Stimulated activated effector memory CD8-positive, alpha-beta T cell treated with anti-CD3 and anti-CD28 coated beads, Interleukin-12 subunit alpha, Interleukin-12 subunit beta, amount 100 ng/mL, for 72 hours (primary cell): Measurements from ENCODE around the gene HAGHL.

Source experiments
- ATAC-seq: fragments of 150-1000 bp; cut with Tn5 transposase; 2 replicates; pipeline ENCODE4 v1.10.0; 2021
- DNase-seq, 2 donors: peaks; one replicate each; pipeline ENCODE4 v3.0.0; 2021 to 2022; ENCODE audit warnings: low spot score in 2 of 2
- H3K27ac Mint-ChIP-seq: one replicate; pipeline ENCODE4 v1.8.0; 2022; ENCODE audit warnings: mild to moderate bottlenecking, mixed read lengths
- H3K36me3 Mint-ChIP-seq: one replicate; pipeline ENCODE4 v1.8.0; 2022; ENCODE audit warnings: mild to moderate bottlenecking, mixed read lengths
- H3K4me1 Mint-ChIP-seq: one replicate; pipeline ENCODE4 v1.8.0; 2022; ENCODE audit warnings: mixed read lengths
- H3K4me3 Mint-ChIP-seq: one replicate; pipeline ENCODE4 v1.8.0; 2022; ENCODE audit warnings: mild to moderate bottlenecking, mixed read lengths
- H3K9me3 Mint-ChIP-seq: one replicate; pipeline ENCODE4 v1.8.0; 2022; ENCODE audit warnings: mixed read lengths

HAGHL gene

GRCh38 chr16:760545-761343, 33.8 kb downstream of the HAGHL start, which contains the start of gene MSLN:
TSS of gene MSLN (plus strand) at chr16:760734. CDS start at chr16:762681, 1,947 bp downstream.
- Mint-ChIP-seq H3K36me3 (no peaks in the 10 kb centered on the region), H3K9me3 (no peaks in the 10 kb centered on the region), H3K27ac (no peak within 1 kb of the TSS), H3K4me1 (no peaks in the 10 kb centered on the region), H3K4me3 (no peak within 1 kb of the TSS)
- no peak for DNase-seq
- no peak for ATAC-seq

- DNase-seq: no peak
- no peak overlapping the region for H3K27ac Mint-ChIP-seq
- H3K4me3 Mint-ChIP-seq: no peak overlapping the region
- H3K9me3 Mint-ChIP-seq: no peaks in the 10 kb centered on the region
- no peaks in the 10 kb centered on the region for H3K4me1 Mint-ChIP-seq
- H3K36me3 Mint-ChIP-seq: no peaks in the 10 kb centered on the region
- no peak for ATAC-seq
These were observed 35.0 kb downstream of the HAGHL start for GRCh38 chr16:761625-762513.

DNA sequence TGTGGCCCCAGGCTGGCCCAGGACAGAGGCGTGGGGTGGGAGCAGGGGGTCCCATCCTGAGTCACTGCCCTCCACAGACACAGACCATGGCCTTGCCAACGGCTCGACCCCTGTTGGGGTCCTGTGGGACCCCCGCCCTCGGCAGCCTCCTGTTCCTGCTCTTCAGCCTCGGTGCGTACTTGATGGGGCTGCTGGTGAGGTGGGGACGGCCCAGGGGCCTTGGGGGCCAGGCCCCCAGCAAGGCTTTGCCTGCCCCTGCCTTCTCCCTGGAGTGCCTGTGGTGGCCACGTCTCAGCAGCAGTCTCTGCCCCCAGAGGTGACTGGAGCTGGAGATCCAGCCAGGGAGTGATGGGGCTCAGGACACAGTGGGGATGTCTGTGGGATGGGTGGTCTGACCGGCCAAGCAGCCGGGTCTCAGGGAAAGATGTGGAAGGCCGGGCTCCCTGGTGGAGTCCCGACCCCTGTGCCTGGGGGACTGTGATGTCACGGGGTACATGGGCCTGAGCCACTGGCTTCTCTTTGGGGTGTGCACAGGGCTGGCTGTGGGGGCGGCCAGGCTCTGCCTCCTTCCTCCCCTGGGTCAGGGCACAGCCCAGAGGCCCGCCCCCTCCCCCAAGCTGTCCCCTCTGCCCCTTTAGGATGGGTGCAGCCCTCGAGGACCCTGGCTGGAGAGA, 35.8 kb downstream of the HAGHL start:
- Mint-ChIP-seq H3K36me3 (no peaks in the 10 kb centered on the region), H3K27ac (no peak overlapping the region), H3K9me3 (no peaks in the 10 kb centered on the region), H3K4me3 (no peak overlapping the region), H3K4me1 (no peaks in the 10 kb centered on the region)
- ATAC-seq: peak; percentile 4
- DNase-seq: no peak

DNA sequence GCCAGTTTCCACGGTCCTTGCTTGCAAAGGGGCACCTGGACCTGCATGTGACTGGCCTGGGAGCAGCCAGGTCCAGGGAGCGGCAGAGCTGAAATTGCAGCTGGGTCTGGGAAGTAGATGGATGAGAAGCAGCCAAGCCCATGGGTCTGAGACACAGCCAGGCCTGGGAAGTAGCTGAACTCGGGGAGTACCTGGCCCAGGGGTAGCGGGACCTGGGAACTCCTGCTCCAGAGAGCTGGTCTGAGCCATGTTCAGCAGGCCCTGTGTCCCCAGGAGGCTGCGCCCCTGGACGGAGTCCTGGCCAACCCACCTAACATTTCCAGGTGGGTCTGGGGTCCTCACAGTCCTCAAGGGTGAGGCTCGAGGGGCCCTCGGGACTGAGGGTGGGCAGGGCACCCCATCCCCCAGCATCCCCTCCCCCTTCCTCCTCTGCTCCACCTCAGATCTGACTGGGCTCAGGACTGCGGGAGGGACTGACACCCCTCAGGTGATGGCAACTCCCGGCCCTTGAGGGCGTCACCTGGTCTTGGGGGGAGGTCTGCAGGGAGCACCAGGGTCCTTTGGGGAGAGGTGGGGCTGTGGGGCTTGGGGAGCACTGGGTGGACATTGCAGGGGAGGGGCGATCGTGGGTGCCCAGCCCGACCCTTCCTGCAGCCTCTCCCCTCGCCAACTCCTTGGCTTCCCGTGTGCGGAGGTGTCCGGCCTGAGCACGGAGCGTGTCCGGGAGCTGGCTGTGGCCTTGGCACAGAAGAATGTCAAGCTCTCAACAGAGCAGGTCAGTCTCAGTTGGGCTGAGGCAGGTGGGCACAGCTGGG, 36.7 kb downstream of the HAGHL start:
- H3K9me3 Mint-ChIP-seq: no peaks in the 10 kb centered on the region
- H3K27ac Mint-ChIP-seq: no peak overlapping the region
- H3K4me1 Mint-ChIP-seq: no peaks in the 10 kb centered on the region
- H3K4me3 Mint-ChIP-seq: no peak overlapping the region
- ATAC-seq (no peak), DNase-seq (no peak)
- H3K36me3 Mint-ChIP-seq: no peaks in the 10 kb centered on the region

DNA sequence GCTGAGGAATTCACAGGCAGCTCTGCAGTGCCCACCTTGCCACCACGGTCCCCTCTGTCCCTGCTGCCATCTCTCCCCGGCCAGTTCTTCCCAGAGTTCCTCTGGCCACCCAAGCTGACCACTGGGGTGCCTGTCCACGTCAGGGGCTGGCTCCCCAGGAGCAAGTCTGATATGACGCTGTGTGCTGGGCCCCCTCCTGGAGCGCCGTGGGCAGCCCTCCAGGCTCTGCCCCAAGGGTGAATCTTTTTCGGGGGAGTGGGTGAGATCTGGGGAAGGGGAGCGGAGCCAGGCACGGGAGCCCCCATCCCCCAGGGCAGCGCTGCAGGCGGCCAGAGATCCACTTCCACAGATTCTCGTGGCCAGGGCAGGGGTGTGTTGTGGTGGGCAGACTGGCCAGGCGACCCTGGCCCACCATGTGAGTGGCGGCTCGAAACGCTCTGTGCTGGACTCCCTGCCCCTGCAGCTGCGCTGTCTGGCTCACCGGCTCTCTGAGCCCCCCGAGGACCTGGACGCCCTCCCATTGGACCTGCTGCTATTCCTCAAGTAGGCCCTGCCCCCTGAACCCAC, 37.4 kb downstream of the HAGHL start:
- ATAC-seq: no peak
- no peaks in the 10 kb centered on the region for H3K36me3 Mint-ChIP-seq
- no peaks in the 10 kb centered on the region for H3K9me3 Mint-ChIP-seq
- no peak for DNase-seq
- no peaks in the 10 kb centered on the region for H3K4me1 Mint-ChIP-seq
- H3K4me3 Mint-ChIP-seq: no peak overlapping the region
- no peak overlapping the region for H3K27ac Mint-ChIP-seq

- Mint-ChIP-seq H3K4me3 (no peak overlapping the region), H3K27ac (no peak overlapping the region), H3K36me3 (no peaks in the 10 kb centered on the region), H3K4me1 (no peaks in the 10 kb centered on the region), H3K9me3 (no peaks in the 10 kb centered on the region)
- DNase-seq (no peak), ATAC-seq (no peak)
These were observed 38.1 kb downstream of the HAGHL start for GRCh38 chr16:764848-765487.

- Mint-ChIP-seq H3K4me3 (no peak overlapping the region), H3K9me3 (no peaks in the 10 kb centered on the region), H3K36me3 (no peaks in the 10 kb centered on the region), H3K27ac (no peak overlapping the region), H3K4me1 (no peaks in the 10 kb centered on the region)
- ATAC-seq (no peak), DNase-seq (no peak)
These were observed 38.6 kb downstream of the HAGHL start for GRCh38 chr16:765488-765865.

GRCh38 chr16:766008-766819, 39.3 kb downstream of the HAGHL start:
- no peaks in the 10 kb centered on the region for H3K36me3 Mint-ChIP-seq

GRCh38 chr16:766820-767640, 40.1 kb downstream of the HAGHL start:
- H3K36me3 Mint-ChIP-seq: no peaks in the 10 kb centered on the region
- H3K27ac Mint-ChIP-seq: no peak overlapping the region

More at GRCh38 chr16:766008-766819, 39.3 kb downstream of the HAGHL start:
- DNase-seq (no peak), ATAC-seq (no peak)
- Mint-ChIP-seq H3K4me3 (no peak overlapping the region), H3K9me3 (no peaks in the 10 kb centered on the region), H3K27ac (no peak overlapping the region), H3K4me1 (no peaks in the 10 kb centered on the region)

DNA sequence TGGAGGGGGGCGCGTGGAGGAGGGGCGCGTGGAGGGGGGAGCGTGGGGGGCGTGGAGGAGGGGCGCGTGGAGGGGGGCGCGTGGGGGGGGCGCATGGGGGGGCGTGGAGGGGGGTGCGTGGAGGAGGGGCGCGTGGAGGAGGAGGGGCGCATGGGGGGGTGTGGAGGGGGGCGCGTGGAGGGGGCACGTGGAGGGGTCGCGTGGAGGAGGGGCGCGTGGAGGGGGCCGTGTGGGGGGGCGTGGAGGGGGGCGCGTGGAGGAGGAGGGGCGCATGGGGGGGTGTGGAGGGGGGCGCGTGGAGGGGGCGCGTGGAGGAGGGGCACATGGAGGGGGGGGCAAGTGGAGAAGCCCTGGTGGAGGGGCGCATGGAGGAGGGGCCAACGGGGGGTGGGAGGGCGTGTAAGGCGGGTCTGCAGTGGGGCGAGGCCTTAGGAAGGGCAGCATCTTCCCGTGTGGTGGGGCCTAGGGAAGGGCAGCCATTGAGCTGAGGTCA, 40.9 kb downstream of the HAGHL start:
- no peak overlapping the region for H3K27ac Mint-ChIP-seq
- no peaks in the 10 kb centered on the region for H3K9me3 Mint-ChIP-seq
- ATAC-seq (no peak), DNase-seq (no peak)
- H3K4me3 Mint-ChIP-seq: no peak overlapping the region
- no peaks in the 10 kb centered on the region for H3K4me1 Mint-ChIP-seq
- no peaks in the 10 kb centered on the region for H3K36me3 Mint-ChIP-seq

More at GRCh38 chr16:766820-767640, 40.1 kb downstream of the HAGHL start:
- H3K9me3 Mint-ChIP-seq: no peaks in the 10 kb centered on the region
- H3K4me3 Mint-ChIP-seq: no peak overlapping the region
- no peak for ATAC-seq
- no peaks in the 10 kb centered on the region for H3K4me1 Mint-ChIP-seq
- DNase-seq: no peak

GRCh38 chr16:768428-768827, 41.5 kb downstream of the HAGHL start:
- H3K36me3 Mint-ChIP-seq: no peaks in the 10 kb centered on the region

GRCh38 chr16:769184-769784, 42.4 kb downstream of the HAGHL start:
- H3K4me1 Mint-ChIP-seq: no peaks in the 10 kb centered on the region
- ATAC-seq: no peak
- no peak for DNase-seq

More at GRCh38 chr16:768428-768827, 41.5 kb downstream of the HAGHL start:
- DNase-seq (no peak), ATAC-seq (no peak)
- no peak overlapping the region for H3K4me3 Mint-ChIP-seq
- H3K27ac Mint-ChIP-seq: no peak overlapping the region
- H3K9me3 Mint-ChIP-seq: no peaks in the 10 kb centered on the region
- H3K4me1 Mint-ChIP-seq: no peaks in the 10 kb centered on the region

More at GRCh38 chr16:769184-769784, 42.4 kb downstream of the HAGHL start:
- Mint-ChIP-seq H3K27ac (no peak overlapping the region), H3K9me3 (no peaks in the 10 kb centered on the region), H3K36me3 (no peaks in the 10 kb centered on the region), H3K4me3 (no peak overlapping the region)
